Natural killer cell (primary cell): ENCODE results near the gene ISCU. TPM values are rescaled to one million over a fixed set of nuclear protein-coding genes. Genes with fewer than 3 reads are reported as not detected.
A peak's percentile ranks its signal among the peaks of the same experiment; 100 is the strongest.

Experiments
- ATAC-seq, 3 donors: fragments of 150-1000 bp in 2 of 3; fragments of 200-7000 bp in 1 of 3; cut with Tn5 transposase; 1 replicate in 1 of 3; 2 replicates in 2 of 3; pipeline ENCODE4 v1.10.0; 2021; ENCODE audit warnings: mild to moderate bottlenecking in 2 of 3, moderate library complexity in 2 of 3
- DNase-seq, 2 donors: peaks; one replicate each; pipeline versions ENCODE4 v3.0.0 to v3.0.0-alpha.2; 2013 to 2021; ENCODE audit warnings: mixed read lengths in 1 of 2
- H3K27ac ChIP-seq: one replicate; pipeline ENCODE4 v1.5.1; 2013; ENCODE audit warnings: mild to moderate bottlenecking, low read length
- H3K27me3 ChIP-seq: one replicate; pipeline ENCODE4 v1.6.1; 2013; ENCODE audit warnings: low read length; ENCODE audit not compliant: control insufficient read depth, insufficient read depth
- H3K36me3 ChIP-seq: one replicate; pipeline ENCODE4 v1.6.1; 2013; ENCODE audit warnings: low read length; ENCODE audit not compliant: control insufficient read depth, insufficient read depth
- H3K4me1 ChIP-seq: one replicate; pipeline ENCODE4 v1.6.1; 2013; ENCODE audit warnings: low read length; ENCODE audit not compliant: control insufficient read depth, insufficient read depth
- H3K4me3 ChIP-seq: one replicate; pipeline ENCODE4 v1.5.1; 2013; ENCODE audit warnings: low read length
- H3K9me3 ChIP-seq: one replicate; pipeline ENCODE4 v1.6.1; 2013; ENCODE audit warnings: low read length; ENCODE audit not compliant: control insufficient read depth, insufficient read depth
- H3K27ac Mint-ChIP-seq, 2 donors: one replicate each; pipeline ENCODE4 v1.8.0; 2022; ENCODE audit warnings: mild to moderate bottlenecking in 2 of 2, mixed read lengths in 2 of 2, moderate library complexity in 1 of 2
- H3K27me3 Mint-ChIP-seq, 2 donors: one replicate each; pipeline ENCODE4 v1.8.0; 2022; ENCODE audit warnings: low read depth in 2 of 2, mixed read lengths in 2 of 2
- H3K36me3 Mint-ChIP-seq: one replicate; pipeline ENCODE4 v1.8.0; 2022; ENCODE audit warnings: mixed read lengths
- H3K4me1 Mint-ChIP-seq, 2 donors: one replicate each; pipeline ENCODE4 v1.8.0; 2022; ENCODE audit warnings: mixed read lengths in 2 of 2
- H3K4me3 Mint-ChIP-seq: one replicate; pipeline ENCODE4 v1.8.0; 2022; ENCODE audit warnings: mild to moderate bottlenecking, moderate library complexity, mixed read lengths
- H3K9me3 Mint-ChIP-seq, 2 donors: one replicate each; pipeline ENCODE4 v1.8.0; 2022; ENCODE audit warnings: mixed read lengths in 2 of 2
- CTCF ChIP-seq: fragments of 200-600 bp; IDR thresholded peaks from one replicate; pipeline ENCODE4 v1.8.0; 2022; ENCODE audit warnings: antibody characterized with exemption
- WGBS: methylation state at CpG from one replicate; pipeline ENCODE4 v1.1.7; 2013; ENCODE audit warnings: missing lambda C conversion rate; ENCODE audit not compliant: insufficient coverage; 5-methylcytosine and 5-hydroxymethylcytosine counted together
- intact Hi-C: fragments of 100-400 bp; cut with micrococcal nuclease; formaldehyde crosslinking; loops from one replicate; pipeline ENCODE4 v1.14.2; 2022
- total RNA-seq, 4 donors: library from RNA; stranded (reverse); fragments of 120-200 nt in 1 of 4; gene quantifications; one replicate each; pipeline versions ENCODE4 v1.2.3 to v1.2.4, GENCODE V29; 2013 to 2022

Gene ISCU
- total RNA-seq, 3 donors from 2014 or later (not counting 1 experiment from before 2014, with no cell fraction given): 86.9 to 103 (median 97.4) TPM

- H3K4me3 Mint-ChIP-seq: no peak overlapping the region
- H3K9me3 Mint-ChIP-seq: peaks cover 8 to 11% of the 10 kb centered on the region in 2 donors
- H3K36me3 Mint-ChIP-seq: no peaks in the 10 kb centered on the region
- Histone ChIP-seq H3K36me3 (no peaks in the 10 kb centered on the region), H3K27me3 (no peaks in the 10 kb centered on the region), H3K9me3 (peaks cover 7% of the 10 kb centered on the region), H3K4me3 (no peak overlapping the region), H3K4me1 (peaks cover 8% of the 10 kb centered on the region), H3K27ac (no peak overlapping the region)
- TF ChIP-seq CTCF: no peak
- H3K4me1 Mint-ChIP-seq: peaks cover 5 to 16% of the 10 kb centered on the region in 2 donors
- ATAC-seq (no peak), DNase-seq (no peak)
- no peak overlapping the region for H3K27ac Mint-ChIP-seq
- intact Hi-C loops: no loop called here
- H3K27me3 Mint-ChIP-seq: peaks cover 0 to 15% of the 10 kb centered on the region in 2 donors
Observed at GRCh38 chr12:108577458-108577857, 15.1 kb downstream of the ISCU start.

GRCh38 chr12:108578264-108578663 is 15.9 kb downstream of the ISCU start:
- Histone ChIP-seq H3K27ac (no peak overlapping the region), H3K4me3 (no peak overlapping the region), H3K9me3 (peaks cover 7% of the 10 kb centered on the region), H3K27me3 (no peaks in the 10 kb centered on the region), H3K36me3 (no peaks in the 10 kb centered on the region), H3K4me1 (peaks cover 8% of the 10 kb centered on the region)
- Mint-ChIP-seq H3K4me3 (no peak overlapping the region), H3K27ac (peak overlapping the region; percentile 61 to 72), H3K9me3 (peaks cover 8 to 11% of the 10 kb centered on the region in 2 donors), H3K27me3 (peaks cover 0 to 10% of the 10 kb centered on the region in 2 donors), H3K36me3 (no peaks in the 10 kb centered on the region), H3K4me1 (peaks cover 5 to 16% of the 10 kb centered on the region in 2 donors)
- whole genome bisulfite sequencing: 100% methylated on average over 2 of the region's 2 CpGs
- intact Hi-C loops: no loop called here
- DNase-seq (no peak), ATAC-seq (peak in 1 of 3 donors; percentile 15)
- no peak for TF ChIP-seq CTCF

- H3K4me1 ChIP-seq: peaks cover 8% of the 10 kb centered on the region
- no peak for TF ChIP-seq CTCF
- H3K27me3 ChIP-seq: no peaks in the 10 kb centered on the region
- Mint-ChIP-seq H3K36me3 (no peaks in the 10 kb centered on the region), H3K9me3 (peaks cover 8 to 11% of the 10 kb centered on the region in 2 donors), H3K27ac (peak overlapping the region; percentile 61 to 72), H3K4me3 (no peak overlapping the region), H3K27me3 (peaks cover 0 to 10% of the 10 kb centered on the region in 2 donors), H3K4me1 (peaks cover 5 to 16% of the 10 kb centered on the region in 2 donors)
- ATAC-seq (peak in 2 of 3 donors; percentile 17 to 44), DNase-seq (peak in 1 of 2 donors; percentile 16)
- peaks cover 7% of the 10 kb centered on the region for H3K9me3 ChIP-seq
- H3K27ac ChIP-seq: peak overlapping the region; percentile 31
- intact Hi-C loops: no loop called here
- WGBS: 50% methylated on average over 3 of the region's 3 CpGs
- H3K36me3 ChIP-seq: no peaks in the 10 kb centered on the region
- H3K4me3 ChIP-seq: no peak overlapping the region
Observed at GRCh38 chr12:108578813-108579212, 16.4 kb downstream of the ISCU start.

GRCh38 chr12:108580531-108580930 is 18.1 kb downstream of the ISCU start:
- Mint-ChIP-seq H3K4me3 (no peak overlapping the region), H3K36me3 (no peaks in the 10 kb centered on the region), H3K27ac (no peak overlapping the region), H3K4me1 (peaks cover 5 to 16% of the 10 kb centered on the region in 2 donors), H3K27me3 (peaks cover 0 to 6% of the 10 kb centered on the region in 2 donors), H3K9me3 (peaks cover 8 to 11% of the 10 kb centered on the region in 2 donors)
- DNase-seq (no peak), ATAC-seq (no peak)
- Histone ChIP-seq H3K36me3 (no peaks in the 10 kb centered on the region), H3K4me1 (peaks cover 8% of the 10 kb centered on the region), H3K4me3 (no peak overlapping the region), H3K27me3 (no peaks in the 10 kb centered on the region), H3K27ac (no peak overlapping the region), H3K9me3 (peaks cover 7% of the 10 kb centered on the region)
- WGBS: 96% methylated on average over 3 of the region's 3 CpGs
- intact Hi-C loops: no loop called here
- TF ChIP-seq CTCF: no peak
